ENCODE results near the gene OAS1.

Gene OAS1

GRCh38 chr12:112967306-112967705, 60.5 kb downstream of the OAS1 start:
- DNase-seq (ENCODE audit: low read depth in 2 of 2): no peak

- DNase-seq (ENCODE audit: low read depth in 2 of 2): no peak
Observed at GRCh38 chr12:112967858-112968257, 61.1 kb downstream of the OAS1 start.

All from fibroblast of skin of left quadriceps (primary cell).